HUDEP-2 (cell line): ENCODE results near the gene SEC16A.
A peak's percentile ranks its signal among the peaks of the same experiment; 100 is the strongest.

Experiments used
- DNase-seq, 76 experiments: peaks; one replicate each; lab custom pipeline; 2025; ENCODE audit not compliant: unreplicated experiment in 76 of 76; lab: John Stamatoyannopoulos, UW

The SEC16A gene

GRCh38 chr9:136470792-136471469 lies 11.9 kb downstream of the SEC16A start:
- DNase-seq, result peak in 41 of 76 experiments; percentile 4 to 63 (median 21)

- DNase-seq, result no peak
Observed at GRCh38 chr9:136470356-136470755, 12.5 kb downstream of the SEC16A start.

GRCh38 chr9:136467766-136468165 lies 15.1 kb downstream of the SEC16A start:
- DNase-seq, result no peak

- DNase-seq, result no peak
Observed at GRCh38 chr9:136466155-136466541, 16.7 kb downstream of the SEC16A start.

- DNase-seq, result no peak
Observed at GRCh38 chr9:136465500-136466154, 17.2 kb downstream of the SEC16A start.

GRCh38 chr9:136464241-136464640 lies 18.6 kb downstream of the SEC16A start:
- no peak for DNase-seq

GRCh38 chr9:136463578-136463977 lies 19.3 kb downstream of the SEC16A start:
- DNase-seq, result no peak

GRCh38 chr9:136462664-136463063 lies 20.2 kb downstream of the SEC16A start:
- no peak for DNase-seq

- DNase-seq, result no peak
Observed at GRCh38 chr9:136460772-136461325, 22.0 kb downstream of the SEC16A start.

- no peak for DNase-seq
Observed at GRCh38 chr9:136459425-136459824, 23.4 kb downstream of the SEC16A start.

- no peak for DNase-seq
Observed at GRCh38 chr9:136457326-136457725, 25.5 kb downstream of the SEC16A start.

- DNase-seq, result no peak
Observed at GRCh38 chr9:136456258-136456657, 26.6 kb downstream of the SEC16A start.

GRCh38 chr9:136455043-136456002 lies 27.5 kb downstream of the SEC16A start:
- DNase-seq, result no peak

GRCh38 chr9:136454026-136454796 lies 28.6 kb downstream of the SEC16A start:
- DNase-seq, result no peak

- DNase-seq, result no peak
Observed at GRCh38 chr9:136453326-136453725, 29.5 kb downstream of the SEC16A start.

GRCh38 chr9:136451221-136451877 lies 31.5 kb downstream of the SEC16A start:
- DNase-seq, result no peak

- DNase-seq, result no peak
Observed at GRCh38 chr9:136448655-136449054, 34.2 kb downstream of the SEC16A start.

GRCh38 chr9:136447173-136447778 lies 35.6 kb downstream of the SEC16A start:
- no peak for DNase-seq

GRCh38 chr9:136445799-136446198 lies 37.0 kb downstream of the SEC16A start:
- DNase-seq, result no peak
